ENCODE measurements around the gene FRRS1.
A peak's percentile ranks its signal among the peaks of the same experiment; 100 is the strongest.

FRRS1 gene

DNA sequence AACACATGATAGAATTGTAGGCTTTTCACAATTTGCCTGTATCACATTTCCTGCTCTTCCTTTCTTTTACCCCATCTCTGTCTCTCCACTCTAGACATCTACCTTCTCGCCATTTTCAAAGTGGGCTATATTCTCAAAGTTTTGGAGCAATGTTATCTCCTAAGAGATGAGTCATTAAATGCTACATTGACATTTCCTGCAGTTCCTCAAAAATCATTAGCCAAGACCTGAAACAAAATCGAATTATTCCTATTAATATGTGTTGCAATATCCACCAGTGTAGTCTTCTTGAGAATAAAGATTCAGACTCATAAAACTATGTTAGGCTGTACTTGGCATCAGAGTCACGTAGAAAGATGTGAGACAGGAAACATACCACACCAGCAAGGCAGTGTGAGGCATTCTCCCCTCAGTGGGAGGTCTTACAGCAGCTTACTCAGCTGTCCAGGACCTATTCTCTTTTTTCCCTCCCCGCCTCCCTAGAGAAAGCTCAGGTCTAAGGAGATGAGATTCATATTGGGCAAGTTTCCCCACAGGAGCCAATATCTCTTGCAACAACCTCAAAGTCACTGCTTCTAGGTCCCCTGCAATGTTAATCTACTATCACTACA lies 38.8 kb downstream of the FRRS1 start:
- no peak for DNase-seq

GRCh38 chr1:99726818-99727217 lies 39.6 kb downstream of the FRRS1 start:
- DNase-seq, result no peak

DNA sequence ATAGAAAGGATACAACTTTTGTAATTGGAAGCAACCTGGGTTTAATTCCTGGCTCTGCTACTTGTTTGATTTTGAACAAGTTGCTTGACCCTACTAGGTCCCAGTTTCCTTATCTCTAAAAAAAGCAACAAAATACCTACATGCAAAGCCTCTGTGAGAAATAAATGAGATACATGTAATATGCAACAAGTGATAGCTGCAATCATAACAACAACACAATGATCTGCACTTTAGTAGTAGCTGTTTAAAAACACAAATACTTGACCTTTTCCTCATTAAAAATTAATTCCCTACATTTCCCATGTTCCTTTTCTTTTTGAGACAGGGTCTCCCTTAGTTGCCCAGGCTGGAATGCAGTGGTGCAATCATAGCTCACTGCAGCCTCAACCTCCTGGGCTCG lies 40.0 kb downstream of the FRRS1 start:
- no peak for DNase-seq

GRCh38 chr1:99725996-99726395 lies 40.4 kb downstream of the FRRS1 start:
- DNase-seq, result no peak

GRCh38 chr1:99723251-99723650 lies 43.2 kb downstream of the FRRS1 start:
- DNase-seq, result no peak

DNA sequence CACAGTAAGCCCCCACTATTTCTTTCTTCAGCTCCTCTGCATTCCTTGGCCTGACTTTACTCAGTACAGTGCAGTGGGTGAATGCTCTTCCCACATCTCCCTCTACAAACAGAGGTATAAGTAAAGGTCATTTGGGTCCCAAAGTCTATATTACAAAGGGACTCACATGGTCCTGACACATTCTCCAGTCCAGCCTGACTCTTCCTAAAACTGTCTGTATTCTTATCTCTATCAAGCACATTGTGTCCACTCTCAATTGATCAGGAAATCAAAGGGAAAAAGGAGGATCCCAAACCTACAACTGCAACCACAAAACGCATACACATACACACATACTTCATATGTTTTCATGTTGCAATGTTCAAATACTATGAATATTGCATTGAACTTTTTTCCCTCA lies 49.4 kb downstream of the FRRS1 start:
- no peak for DNase-seq

GRCh38 chr1:99713006-99713405 lies 53.4 kb downstream of the FRRS1 start:
- no peak for DNase-seq

- DNase-seq, result no peak
Observed at GRCh38 chr1:99710994-99711393, 55.4 kb downstream of the FRRS1 start.

- DNase-seq, result peak; percentile 30
Observed at GRCh38 chr1:99707535-99708142, 58.8 kb downstream of the FRRS1 start.

DNA sequence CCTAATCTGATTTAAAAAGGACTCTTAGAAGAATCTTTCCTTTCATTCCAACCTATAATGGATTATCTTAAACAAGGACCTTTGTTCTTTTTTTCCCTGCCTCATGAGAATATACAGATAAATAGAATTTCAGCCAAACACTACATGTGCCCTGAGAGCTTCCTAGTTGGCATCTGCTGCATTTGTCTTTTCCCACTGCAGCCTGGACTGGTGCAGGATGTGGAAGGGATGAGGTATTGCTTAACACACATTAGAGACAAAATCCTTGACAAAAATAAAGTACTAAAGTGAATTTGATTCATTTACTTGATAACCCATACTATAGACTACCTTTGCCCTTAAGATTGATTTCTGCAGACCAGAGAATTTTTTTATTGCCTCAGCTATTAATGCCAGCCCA lies 61.0 kb downstream of the FRRS1 start:
- no peak for DNase-seq

GRCh38 chr1:99704356-99704816 lies 62.0 kb downstream of the FRRS1 start:
- no peak for DNase-seq

- DNase-seq, result no peak
Observed at GRCh38 chr1:99702221-99702620, 64.2 kb downstream of the FRRS1 start.

- no peak for DNase-seq
Observed at GRCh38 chr1:99700020-99700419, 66.4 kb downstream of the FRRS1 start.

- DNase-seq, result no peak
Observed at GRCh38 chr1:99697580-99697979, 68.9 kb downstream of the FRRS1 start.

DNA sequence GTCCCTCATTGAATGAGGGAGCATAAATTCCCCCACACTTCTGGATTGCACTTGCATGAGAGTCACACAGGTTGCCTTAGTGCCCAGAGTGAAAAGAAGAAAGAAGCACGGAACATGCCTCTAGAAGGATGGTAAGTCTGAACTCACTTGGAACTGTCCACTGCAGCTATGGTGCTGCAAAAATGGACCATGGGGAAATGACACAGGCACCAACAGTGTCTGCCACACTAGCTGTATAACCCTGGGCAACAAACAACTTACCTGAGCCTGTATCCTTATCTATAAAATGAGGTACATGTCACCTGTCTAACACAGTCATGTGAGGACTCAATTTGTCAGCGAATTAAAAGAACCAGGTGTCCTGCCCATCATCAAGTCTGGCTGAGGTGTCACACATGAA lies 69.8 kb downstream of the FRRS1 start:
- DNase-seq, result no peak

DNA sequence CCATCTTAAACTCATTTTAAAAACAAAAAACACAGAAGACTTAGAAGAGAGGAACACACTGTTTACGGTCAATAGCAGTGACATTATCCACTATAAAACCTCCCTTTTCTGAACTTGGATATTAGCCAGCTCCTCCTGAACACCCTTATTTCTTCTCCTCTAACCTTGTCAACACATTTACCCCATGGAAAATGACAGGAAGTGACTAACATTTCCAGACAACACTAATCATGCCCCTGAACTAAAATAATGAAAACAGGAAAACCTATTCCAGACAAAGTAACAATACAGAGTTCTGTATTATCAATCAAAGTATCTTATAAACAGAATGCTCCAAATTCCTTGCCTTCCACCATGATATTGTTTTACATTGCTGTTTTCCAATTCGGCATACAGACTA lies 75.3 kb downstream of the FRRS1 start:
- no peak for DNase-seq

- peak; percentile 29 for DNase-seq
Observed at GRCh38 chr1:99685516-99686180, 80.8 kb downstream of the FRRS1 start.

GRCh38 chr1:99682291-99682751 lies 84.1 kb downstream of the FRRS1 start:
- no peak for DNase-seq

GRCh38 chr1:99681583-99681982 lies 84.9 kb downstream of the FRRS1 start:
- DNase-seq, result no peak

DNA sequence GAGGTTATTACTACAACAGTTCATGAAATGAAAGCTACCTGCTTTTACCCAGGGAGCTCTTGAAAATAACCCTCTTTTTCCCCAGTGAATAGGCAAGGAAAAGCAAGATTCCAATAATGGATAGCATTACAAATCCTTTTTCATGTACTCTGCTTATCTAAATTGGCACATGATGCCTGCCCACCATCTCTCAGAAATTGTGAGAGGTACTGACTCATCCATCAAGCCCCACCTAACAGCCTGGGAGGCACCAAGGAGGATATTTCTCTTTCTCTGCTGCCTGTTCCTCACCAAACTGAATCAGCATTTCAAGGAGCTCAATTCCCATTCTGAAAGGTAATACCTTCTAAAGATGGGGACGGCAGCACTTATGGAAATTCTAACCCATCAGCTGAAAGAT lies 86.2 kb downstream of the FRRS1 start:
- DNase-seq, result no peak

GRCh38 chr1:99677416-99677815 lies 89.0 kb downstream of the FRRS1 start:
- DNase-seq, result no peak

DNA sequence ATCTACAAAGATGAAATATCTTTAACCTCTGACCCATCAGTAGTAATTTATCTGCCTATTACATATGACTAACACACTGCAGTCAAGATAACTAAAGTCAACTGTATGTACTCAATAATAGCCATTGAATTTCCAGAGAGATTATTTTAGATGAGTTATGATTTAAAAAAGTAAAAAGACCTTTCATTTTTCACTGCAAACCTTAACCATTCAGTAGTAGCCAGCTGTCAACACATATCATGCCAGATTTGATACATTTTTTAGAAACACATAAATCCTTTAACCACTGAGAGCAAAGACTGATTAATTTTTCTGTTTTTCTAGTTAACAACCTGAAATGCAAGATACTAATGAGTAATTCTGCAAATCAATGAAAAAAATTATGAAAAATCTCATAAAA lies 89.6 kb downstream of the FRRS1 start:
- no peak for DNase-seq

GRCh38 chr1:99675994-99676393 lies 90.4 kb downstream of the FRRS1 start:
- no peak for DNase-seq

GRCh38 chr1:99675292-99675691 lies 91.1 kb downstream of the FRRS1 start:
- no peak for DNase-seq
